ENCODE measurements around the gene PHC2. TPM values are rescaled to one million over a fixed set of nuclear protein-coding genes. Genes with fewer than 3 reads are reported as not detected.

Gene PHC2
- total RNA-seq, 1 experiment from 2014 or later = 9.4 TPM

- H3K23me2 ChIP-seq (ENCODE audit: insufficient read length, low read depth, low read length, poor library complexity, severe bottlenecking) = peaks cover 12% of the 10 kb centered on the region
- H2BK15ac ChIP-seq (ENCODE audit: low read depth, low read length) = no peak overlapping the region
- peaks cover 0 to 5% (median 0%) of the 10 kb centered on the region in 3 experiments; a peak in 4 of 7 replicates for H3K36me3 Mint-ChIP-seq (ENCODE audit: insufficient read depth in 1 of 3, low read depth in 3 of 3)
- H3K9me3 ChIP-seq (ENCODE audit: control insufficient read depth, low read depth, low read length) = no peaks in the 10 kb centered on the region
- no peaks in the 10 kb centered on the region for H3K79me2 ChIP-seq (ENCODE audit: insufficient read depth, low read length)
- no peak overlapping the region for H3K4ac ChIP-seq (ENCODE audit: low read depth, low read length)
- no peak overlapping the region for H4K5ac ChIP-seq (ENCODE audit: insufficient read length, low read depth, low read length)
- H3K27ac Mint-ChIP-seq = no peak overlapping the region
- no peak overlapping the region for H3K23ac ChIP-seq (ENCODE audit: insufficient read length, low read depth, low read length)
- WGBS (ENCODE audit: extremely low coverage, insufficient read length, low lambda C conversion rate) = no CpG with 5 or more reads among the region's 5 CpGs
- no peak overlapping the region for H2BK12ac ChIP-seq (ENCODE audit: insufficient read length, low read depth, low read length)
- no peak overlapping the region for H3T11ph ChIP-seq (ENCODE audit: low read length)
- no peak overlapping the region for H3K18ac ChIP-seq (ENCODE audit: insufficient read length, low read depth, low read length)
- no peak overlapping the region for H3K56ac ChIP-seq (ENCODE audit: insufficient read length, low read depth, low read length)
- H3K14ac ChIP-seq (ENCODE audit: insufficient read depth, low read length) = no peak overlapping the region
- H2BK5ac ChIP-seq (ENCODE audit: insufficient read length, low read length) = no peak overlapping the region
- H3K79me1 ChIP-seq (ENCODE audit: insufficient read depth, low read depth, low read length, poor library complexity, severe bottlenecking) = no peaks in the 10 kb centered on the region
- peaks cover 38% of the 10 kb centered on the region for H3K27me3 ChIP-seq (ENCODE audit: insufficient read depth, low read length)
- no peak overlapping the region for H4K91ac ChIP-seq (ENCODE audit: insufficient read length, low read depth, low read length)
- peaks cover 88% of the 10 kb centered on the region for H3K27me3 Mint-ChIP-seq (ENCODE audit: low read depth)
- no peak overlapping the region for H3K27ac ChIP-seq (ENCODE audit: insufficient read length, low read depth, low read length)
- no peaks in the 10 kb centered on the region for H4K20me1 ChIP-seq (ENCODE audit: control insufficient read depth, insufficient read depth, insufficient read length)
- no peak overlapping the region for H2AFZ ChIP-seq (ENCODE audit: low read length)
- no peak overlapping the region for H4K8ac ChIP-seq (replicated peaks; ENCODE audit: insufficient read length, low read depth, low read length)
- no peak overlapping the region for H3K4me3 Mint-ChIP-seq
- no peak overlapping the region for H2AK5ac ChIP-seq (ENCODE audit: insufficient read length, low read length)
- no peak for DNase-seq
- no peak for TF ChIP-seq CTCF (conservative IDR thresholded peaks at IDR 0.05)
- H3K4me1 Mint-ChIP-seq = peaks cover 16 to 19% of the 10 kb centered on the region in 2 experiments
- H3K4me1 ChIP-seq (ENCODE audit: insufficient read depth, low read length) = no peaks in the 10 kb centered on the region; the same call in 1 of the 2 replicates
- H2BK20ac ChIP-seq (ENCODE audit: low read depth, low read length, poor library complexity, severe bottlenecking) = no peak overlapping the region
- no peak overlapping the region for H3K4me2 ChIP-seq (ENCODE audit: insufficient read depth, insufficient read length, low read length)
- H3K9ac ChIP-seq (ENCODE audit: extremely low read depth, insufficient read length, low read length) = no peak overlapping the region
- peaks cover 0 to 3% of the 10 kb centered on the region in 2 experiments; a peak in 1 of 5 replicates for H3K9me3 Mint-ChIP-seq
- no peak overlapping the region for H2BK120ac ChIP-seq (ENCODE audit: low read depth, low read length, poor library complexity, severe bottlenecking)
Observed at GRCh38 chr1:33353531-33353930, 77.4 kb downstream of the PHC2 start.

All from H9 (cell line).